WERI-Rb-1 (cell line): ENCODE data around the gene XCR1.
"Not testable (repeated sequence)": the region's sequence is repeated elsewhere in the genome, so short reads cannot be mapped to it uniquely, and the experiment has no call there.

Experiments used
- DNase-seq: peaks from one replicate; pipeline ENCODE4 v3.0.0-alpha.2; 2020
- H3K27ac ChIP-seq: fragments of 250-450 bp; sonication (Bioruptor Pico); 2 replicates; pipeline ENCODE4 v1.5.1; 2020; ENCODE audit warnings: mild to moderate bottlenecking, moderate library complexity
- H3K27me3 ChIP-seq: fragments of 250-450 bp; sonication (Bioruptor Pico); 2 replicates; pipeline ENCODE4 v1.5.1; 2021; ENCODE audit warnings: mild to moderate bottlenecking, low read depth, moderate library complexity; ENCODE audit not compliant: insufficient read depth, severe bottlenecking
- H3K36me3 ChIP-seq: fragments of 250-450 bp; sonication (Bioruptor Pico); 2 replicates; pipeline ENCODE4 v1.5.1; 2020; ENCODE audit warnings: mild to moderate bottlenecking, moderate library complexity
- H3K4me3 ChIP-seq: 2 replicates; pipeline ENCODE4 v1.5.1; 2011; ENCODE audit warnings: low read depth, mild to moderate bottlenecking, control low read depth, low read length
- H3K9me3 ChIP-seq: fragments of 250-450 bp; sonication (Bioruptor Pico); 2 replicates; pipeline ENCODE4 v1.5.1; 2021; ENCODE audit warnings: mild to moderate bottlenecking, moderate library complexity; ENCODE audit not compliant: severe bottlenecking
- CTCF ChIP-seq: IDR thresholded peaks from 2 replicates; pipeline ENCODE4 v1.5.1; 2011; ENCODE audit warnings: low read depth, mild to moderate bottlenecking, control low read depth, inconsistent platforms, low read length

The XCR1 gene

GRCh38 chr3:46052531-46052930 lies 25.2 kb upstream of the XCR1 start:
- no peak for TF ChIP-seq CTCF
- Histone ChIP-seq H3K4me3 (no peak overlapping the region), H3K27ac (no peak overlapping the region), H3K27me3 (no peaks in the 10 kb centered on the region), H3K9me3 (no peaks in the 10 kb centered on the region), H3K36me3 (no peaks in the 10 kb centered on the region)
- no peak for DNase-seq

DNA sequence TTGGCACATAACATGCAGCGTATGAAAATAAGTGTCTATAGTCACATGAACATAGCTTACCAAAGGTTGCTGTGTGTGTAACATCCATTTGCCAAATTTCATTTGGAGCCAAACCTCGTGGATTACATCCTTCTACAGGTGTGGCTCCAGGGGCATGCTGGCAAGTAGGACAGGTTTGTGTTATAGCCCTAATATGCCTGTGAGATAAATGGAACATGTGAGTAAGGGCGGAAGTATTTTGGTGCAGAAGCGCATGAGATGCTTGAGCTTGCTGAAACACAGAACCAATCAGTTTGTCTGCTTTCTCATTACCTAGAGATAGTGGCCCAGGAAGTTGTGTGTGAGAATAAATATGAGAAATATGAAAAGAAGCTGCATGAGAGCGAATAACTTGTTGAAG lies 21.8 kb upstream of the XCR1 start:
- TF ChIP-seq CTCF: no peak
- no peaks in the 10 kb centered on the region for H3K36me3 ChIP-seq
- no peak overlapping the region for H3K4me3 ChIP-seq
- H3K9me3 ChIP-seq: no peaks in the 10 kb centered on the region
- no peak for DNase-seq
- no peak overlapping the region for H3K27ac ChIP-seq
- no peaks in the 10 kb centered on the region for H3K27me3 ChIP-seq

DNA sequence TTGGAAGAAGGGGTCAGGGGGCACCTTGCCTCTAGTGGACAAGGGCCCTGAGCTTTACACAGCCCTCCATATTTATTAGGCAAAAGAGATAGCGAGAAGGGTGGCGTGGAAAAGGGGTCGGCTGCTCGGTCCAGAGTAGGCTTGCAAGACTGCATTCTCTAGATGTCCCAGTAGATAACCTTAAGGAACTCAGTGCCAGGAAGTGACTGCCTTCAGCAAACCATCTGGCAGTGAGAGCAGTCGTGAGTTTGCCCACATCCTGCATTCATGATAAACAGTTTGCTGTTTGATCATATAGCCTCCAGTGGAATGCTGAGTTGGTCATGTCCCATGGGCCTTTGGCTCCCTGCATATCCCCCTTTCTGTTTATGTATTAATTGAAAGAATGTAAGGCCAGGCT lies 18.9 kb upstream of the XCR1 start:
- not testable (repeated sequence) for DNase-seq, H3K27ac ChIP-seq, H3K27me3 ChIP-seq, H3K36me3 ChIP-seq, H3K9me3 ChIP-seq, H3K4me3 ChIP-seq

DNA sequence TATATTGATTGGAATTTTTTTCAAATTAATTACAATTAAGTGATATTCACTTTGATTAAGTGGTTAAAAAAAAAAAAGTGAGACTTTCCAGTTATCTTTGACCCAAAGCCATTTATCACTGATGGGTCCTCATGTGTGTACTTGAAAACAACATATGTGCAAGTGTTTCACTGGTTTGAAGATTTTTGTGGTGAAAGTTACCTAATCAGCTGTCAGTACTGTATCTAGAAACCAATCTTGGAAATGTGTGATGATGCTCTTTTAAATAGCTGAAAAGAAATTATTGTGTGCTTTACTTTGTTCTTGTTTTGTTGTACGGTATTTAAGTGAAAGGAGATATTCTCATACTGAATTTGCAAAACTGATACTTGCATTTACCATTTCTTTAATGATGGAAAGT lies 11.6 kb upstream of the XCR1 start:
- no peak for DNase-seq
- no peak for TF ChIP-seq CTCF
- Histone ChIP-seq H3K36me3 (no peaks in the 10 kb centered on the region), H3K27me3 (no peaks in the 10 kb centered on the region), H3K4me3 (no peak overlapping the region), H3K9me3 (peaks cover 6% of the 10 kb centered on the region), H3K27ac (no peak overlapping the region)

DNA sequence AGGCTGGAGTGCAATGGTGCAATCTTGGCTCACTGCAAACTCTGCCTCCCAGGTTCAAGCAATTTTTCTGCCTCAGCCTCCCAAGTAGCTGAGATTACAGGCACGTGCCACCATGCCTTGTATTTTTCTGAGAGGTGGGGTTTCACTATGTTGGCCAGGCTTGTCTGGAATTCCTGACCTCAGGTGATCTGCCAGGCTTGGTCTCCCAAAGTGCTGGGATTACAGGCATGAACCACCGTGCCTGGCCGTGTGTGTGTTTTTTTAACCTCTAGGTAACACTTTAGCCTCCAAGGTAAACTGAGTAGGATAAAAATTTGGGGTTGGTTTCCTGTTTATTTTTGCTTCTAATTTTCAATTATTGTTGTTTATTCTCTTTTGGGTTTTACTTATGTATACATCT lies 10.8 kb upstream of the XCR1 start:
- not testable (repeated sequence) for DNase-seq, H3K36me3 ChIP-seq, H3K27ac ChIP-seq, H3K27me3 ChIP-seq, H3K4me3 ChIP-seq, H3K9me3 ChIP-seq

GRCh38 chr3:46036191-46036590 lies 8.9 kb upstream of the XCR1 start:
- H3K9me3 ChIP-seq: peaks cover 2% of the 10 kb centered on the region
- DNase-seq: no peak
- H3K4me3 ChIP-seq: no peak overlapping the region
- no peak overlapping the region for H3K27ac ChIP-seq
- no peak for TF ChIP-seq CTCF
- no peaks in the 10 kb centered on the region for H3K36me3 ChIP-seq
- no peaks in the 10 kb centered on the region for H3K27me3 ChIP-seq

GRCh38 chr3:46031747-46032146 lies 4.5 kb upstream of the XCR1 start:
- no peak overlapping the region for H3K4me3 ChIP-seq
- TF ChIP-seq CTCF: no peak
- no peak overlapping the region for H3K27ac ChIP-seq
- no peaks in the 10 kb centered on the region for H3K36me3 ChIP-seq
- peaks cover 10% of the 10 kb centered on the region for H3K9me3 ChIP-seq
- no peaks in the 10 kb centered on the region for H3K27me3 ChIP-seq
- DNase-seq: no peak
